Spleen (tissue), 11 donors: Measurements from ENCODE around the gene HMMR. TPM values are rescaled to one million over a fixed set of nuclear protein-coding genes. Genes with fewer than 3 reads are reported as not detected.

Experiments
- DNase-seq: peaks from one replicate; pipeline ENCODE4 v3.0.0-alpha.2; 2020
- H3K27ac ChIP-seq, 8 donors: fragments of 200-600 bp; sonication (generic) in 7 of 8; 1 replicate in 4 of 8; 2 replicates in 4 of 8; pipeline versions ENCODE4 v1.5.0 to v1.8.0; 2016 to 2021; ENCODE audit warnings: inconsistent platforms in 4 of 8, mild to moderate bottlenecking in 4 of 8, moderate library complexity in 1 of 8
- H3K27me3 ChIP-seq, 7 donors: fragments of 200-600 bp; sonication (generic) in 6 of 7; replicated peaks in 1 of 7; 1 replicate in 4 of 7; 2 replicates in 3 of 7; pipeline versions ENCODE4 v1.5.0 to v1.8.0; 2016 to 2021; ENCODE audit warnings: inconsistent platforms in 3 of 7, mild to moderate bottlenecking in 1 of 7
- H3K36me3 ChIP-seq, 6 donors: fragments of 200-600 bp; sonication (generic) in 5 of 6; 1 replicate in 4 of 6; 2 replicates in 2 of 6; pipeline versions ENCODE4 v1.5.0 to v1.8.0; 2016 to 2021; ENCODE audit warnings: inconsistent platforms in 2 of 6
- H3K4me1 ChIP-seq, 6 donors: fragments of 200-600 bp; sonication (generic) in 5 of 6; 1 replicate in 3 of 6; 2 replicates in 3 of 6; pipeline versions ENCODE4 v1.5.0 to v1.8.0; 2016 to 2021; ENCODE audit warnings: inconsistent platforms in 3 of 6
- H3K4me3 ChIP-seq, 8 donors: fragments of 200-600 bp; sonication (generic) in 7 of 8; 1 replicate in 4 of 8; 2 replicates in 4 of 8; pipeline versions ENCODE4 v1.5.0 to v1.8.0; 2016 to 2021; ENCODE audit warnings: inconsistent platforms in 4 of 8, mild to moderate bottlenecking in 4 of 8, moderate library complexity in 2 of 8
- H3K9me3 ChIP-seq, 8 donors: fragments of 200-600 bp; sonication (generic) in 7 of 8; 1 replicate in 4 of 8; 2 replicates in 4 of 8; pipeline versions ENCODE4 v1.5.0 to v1.8.0; 2016 to 2021; ENCODE audit warnings: inconsistent platforms in 4 of 8
- POLR2A ChIP-seq, 3 donors: fragments of 450-650 bp; IDR thresholded peaks; one replicate each; pipeline ENCODE4 v1.5.1; 2017; ENCODE audit warnings: antibody characterized with exemption in 3 of 3, mild to moderate bottlenecking in 1 of 3
- POLR2AphosphoS5 ChIP-seq, 3 donors: sonication (generic); formaldehyde crosslinking; IDR thresholded peaks; one replicate each; pipeline ENCODE4 v1.5.1; 2017; ENCODE audit warnings: antibody characterized with exemption in 3 of 3
- WGBS, 5 donors: extraction: QIAGEN DNeasy Blood & Tissue Kit in 3 of 5; methylation state at CpG; one replicate each; pipeline versions ENCODE4 v1.1.5 to v1.1.7; 2013 to 2018; 5-methylcytosine and 5-hydroxymethylcytosine counted together
- intact Hi-C: fragments of 100-400 bp; cut with DNase I; formaldehyde crosslinking; loops from one replicate; pipeline ENCODE4 v1.15.0; 2023; ENCODE audit warnings: low total_unique reads
- polyA plus RNA-seq, 3 donors: library from polyadenylated mRNA; stranded (reverse); fragments of 200-250 nt; gene quantifications; one replicate each; pipeline ENCODE4 v1.2.1, GENCODE V29; 2013
- total RNA-seq, 7 donors: library from RNA; depleted of rRNA in 3 of 7; stranded (reverse); fragments of >200 nt in 3 of 7; fragmentation: NEBNext Ultra II Directional in 4 of 7; extraction: Animal tissue kit (Norgen Biotek cat#: 25700) in 4 of 7; gene quantifications; one replicate each; pipeline versions ENCODE4 v1.1.0 to v1.2.1, GENCODE V29; 2016 to 2021
- TF ChIP-seq, protein P1 (sequence below), 11 experiments: fragments of 200-600 bp in 7 of 11; fragments of 450-650 bp in 4 of 11; sonication (generic) in 4 of 11; IDR thresholded peaks in 8 of 11; conservative IDR thresholded peaks in 3 of 11; 1 replicate in 7 of 11; 2 replicates in 4 of 11; pipeline versions ENCODE4 v1.4.0 to v1.8.0; 2016 to 2021; ENCODE audit warnings: antibody characterized with exemption in 11 of 11, inconsistent platforms in 4 of 11, mild to moderate bottlenecking in 1 of 11
- donor health status: healthy with polysubstance abuse.
- donor health status: DM: no; HTN: no; CAD: no; lungs with moderate emphysema.
- donor health status: DM: no; HTN: no; CAD: no.
- donor health status: Bipolar disorder and iron deficiency.
- donor health status: healthy.
- donor health status: DM: no; HTN: no; CAD: no.
- donor health status: DM: yes; HTN: yes; CAD: no.

HMMR gene
- total and polyA plus RNA-seq, 10 donors = 0.65 to 10.4 (median 3.3) TPM

DNA sequence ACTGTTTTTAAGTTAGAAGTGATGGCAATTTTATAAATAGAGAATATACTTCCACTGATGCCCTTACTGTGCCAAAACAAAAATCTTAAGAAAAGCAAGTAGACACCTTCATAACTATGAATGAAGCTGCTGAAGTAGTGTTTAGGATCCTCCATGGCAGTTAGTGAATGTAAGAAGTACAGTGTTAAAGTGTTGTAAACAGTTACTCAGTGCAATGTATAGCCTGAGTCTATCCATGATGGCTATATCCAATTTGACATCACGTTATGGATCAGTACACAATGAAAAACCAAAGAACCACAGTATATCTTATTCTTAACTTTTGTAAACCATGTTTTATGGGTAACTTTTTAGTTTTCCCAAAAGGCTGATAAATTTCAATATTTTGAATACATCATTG, 15.9 kb upstream of the HMMR start:
- Histone ChIP-seq H3K27ac (no peak overlapping the region), H3K4me3 (no peak overlapping the region), H3K27me3 (no peaks in the 10 kb centered on the region), H3K9me3 (no peaks in the 10 kb centered on the region), H3K36me3 (peaks cover 3 to 96% (median 63%) of the 10 kb centered on the region in 6 donors), H3K4me1 (peaks cover 0 to 19% (median 12%) of the 10 kb centered on the region in 6 donors)
- WGBS, 5 donors = 89 to 100% (median 96%) methylated on average over 1 of the region's 1 CpG
- no peak for DNase-seq
- intact Hi-C loops = no loop called here
- no peak for TF ChIP-seq POLR2A (IDR thresholded peaks at IDR 0.05)
- TF ChIP-seq POLR2AphosphoS5 (IDR thresholded peaks at IDR 0.05) = no peak
- TF ChIP-seq, protein P1, sequence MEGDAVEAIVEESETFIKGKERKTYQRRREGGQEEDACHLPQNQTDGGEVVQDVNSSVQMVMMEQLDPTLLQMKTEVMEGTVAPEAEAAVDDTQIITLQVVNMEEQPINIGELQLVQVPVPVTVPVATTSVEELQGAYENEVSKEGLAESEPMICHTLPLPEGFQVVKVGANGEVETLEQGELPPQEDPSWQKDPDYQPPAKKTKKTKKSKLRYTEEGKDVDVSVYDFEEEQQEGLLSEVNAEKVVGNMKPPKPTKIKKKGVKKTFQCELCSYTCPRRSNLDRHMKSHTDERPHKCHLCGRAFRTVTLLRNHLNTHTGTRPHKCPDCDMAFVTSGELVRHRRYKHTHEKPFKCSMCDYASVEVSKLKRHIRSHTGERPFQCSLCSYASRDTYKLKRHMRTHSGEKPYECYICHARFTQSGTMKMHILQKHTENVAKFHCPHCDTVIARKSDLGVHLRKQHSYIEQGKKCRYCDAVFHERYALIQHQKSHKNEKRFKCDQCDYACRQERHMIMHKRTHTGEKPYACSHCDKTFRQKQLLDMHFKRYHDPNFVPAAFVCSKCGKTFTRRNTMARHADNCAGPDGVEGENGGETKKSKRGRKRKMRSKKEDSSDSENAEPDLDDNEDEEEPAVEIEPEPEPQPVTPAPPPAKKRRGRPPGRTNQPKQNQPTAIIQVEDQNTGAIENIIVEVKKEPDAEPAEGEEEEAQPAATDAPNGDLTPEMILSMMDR (IDR thresholded peaks at IDR 0.05 in 8 of 11, conservative IDR thresholded peaks at IDR 0.05 in 3 of 11) = no peak

DNA sequence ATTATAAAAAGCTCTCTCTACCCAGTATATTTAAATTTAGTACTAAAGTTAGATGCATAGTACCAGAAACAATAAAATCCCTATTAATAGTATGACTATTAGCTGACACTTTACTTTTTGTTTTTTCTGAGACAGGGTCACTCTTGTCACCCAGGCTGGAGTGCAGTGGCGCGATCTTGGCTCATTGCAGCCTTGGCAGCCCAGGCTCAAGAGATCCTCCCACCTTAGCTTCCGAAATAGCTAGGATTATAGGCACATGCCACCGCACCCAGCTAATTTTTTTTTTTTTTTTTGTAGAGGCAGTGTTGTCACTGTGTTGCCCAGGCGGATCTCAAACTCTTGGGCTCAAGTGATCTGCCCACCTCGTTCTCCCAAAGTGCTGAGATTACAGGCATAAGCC, 15.1 kb upstream of the HMMR start:
- Histone ChIP-seq H3K27me3 (no peaks in the 10 kb centered on the region), H3K9me3 (no peaks in the 10 kb centered on the region), H3K36me3 (peaks cover 3 to 96% (median 63%) of the 10 kb centered on the region in 6 donors), H3K27ac (no peak overlapping the region), H3K4me3 (no peak overlapping the region), H3K4me1 (peaks cover 0 to 11% (median 4%) of the 10 kb centered on the region in 6 donors)
- DNase-seq = no peak
- TF ChIP-seq POLR2A (IDR thresholded peaks at IDR 0.05) (no peak), POLR2AphosphoS5 (IDR thresholded peaks at IDR 0.05) (no peak)
- TF ChIP-seq, protein P1 (IDR thresholded peaks at IDR 0.05 in 8 of 11, conservative IDR thresholded peaks at IDR 0.05 in 3 of 11) = no peak
- intact Hi-C loops = no loop called here
- 95 to 98% (median 96%) methylated on average over 6 of the region's 6 CpGs for WGBS, 5 donors

DNA sequence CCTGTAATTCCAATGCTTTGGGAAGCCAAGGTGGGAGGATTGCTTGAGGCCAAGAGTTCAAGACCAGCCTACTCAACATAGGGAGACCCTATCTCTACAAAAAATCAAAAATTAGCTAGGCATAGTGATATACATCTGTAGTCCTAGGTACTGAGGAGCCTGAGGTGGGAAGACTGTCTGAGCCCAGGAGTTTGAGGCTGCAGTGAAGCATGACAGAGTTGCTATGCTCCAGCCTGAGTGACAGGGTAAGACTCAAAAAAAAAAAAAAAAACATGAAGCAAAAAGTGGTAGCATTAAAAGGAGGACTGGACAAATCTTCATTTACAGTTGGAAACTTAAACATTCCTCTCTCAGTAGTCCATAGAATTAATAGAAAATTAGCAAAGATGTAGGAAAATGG, 13.2 kb upstream of the HMMR start:
- Histone ChIP-seq H3K27me3 (no peaks in the 10 kb centered on the region), H3K36me3 (peaks cover 3 to 97% (median 54%) of the 10 kb centered on the region in 6 donors), H3K4me3 (no peak overlapping the region), H3K27ac (no peak overlapping the region), H3K4me1 (no peaks in the 10 kb centered on the region), H3K9me3 (no peaks in the 10 kb centered on the region)
- TF ChIP-seq, protein P1 (IDR thresholded peaks at IDR 0.05 in 8 of 11, conservative IDR thresholded peaks at IDR 0.05 in 3 of 11) = no peak
- no peak for TF ChIP-seq POLR2A (IDR thresholded peaks at IDR 0.05)
- TF ChIP-seq POLR2AphosphoS5 (IDR thresholded peaks at IDR 0.05) = no peak
- no peak for DNase-seq
- intact Hi-C loops = no loop called here

DNA sequence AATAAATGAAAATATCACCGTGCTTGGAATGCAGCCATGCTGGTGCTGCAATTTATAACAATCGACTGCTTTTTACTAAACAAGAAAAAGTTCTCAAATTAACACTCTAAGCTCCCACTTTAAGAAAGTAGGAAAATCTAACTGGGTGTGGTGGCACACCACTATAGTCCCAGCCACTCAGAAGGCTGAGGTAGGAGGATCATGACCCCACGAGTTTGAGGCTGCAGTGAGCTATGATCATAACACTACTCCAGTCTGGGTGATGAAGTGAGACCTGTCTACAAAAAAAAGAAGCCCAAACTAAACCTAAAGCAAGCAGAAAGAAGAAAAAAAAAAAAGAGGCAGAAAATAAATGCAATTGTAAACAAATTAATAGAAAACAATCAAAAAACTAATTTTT, 12.6 kb upstream of the HMMR start:
- no peaks in the 10 kb centered on the region for H3K27me3 ChIP-seq
- 92 to 97% (median 94%) methylated on average over 3 of the region's 3 CpGs for WGBS, 5 donors
- H3K9me3 ChIP-seq = no peaks in the 10 kb centered on the region
- H3K36me3 ChIP-seq = peaks cover 3 to 97% (median 51%) of the 10 kb centered on the region in 6 donors
- TF ChIP-seq, protein P1 (IDR thresholded peaks at IDR 0.05 in 8 of 11, conservative IDR thresholded peaks at IDR 0.05 in 3 of 11) = no peak
- TF ChIP-seq POLR2AphosphoS5 (IDR thresholded peaks at IDR 0.05) (no peak), POLR2A (IDR thresholded peaks at IDR 0.05) (no peak)
- no peak overlapping the region for H3K4me3 ChIP-seq
- DNase-seq = no peak
- no peaks in the 10 kb centered on the region for H3K4me1 ChIP-seq
- H3K27ac ChIP-seq = no peak overlapping the region
- intact Hi-C loops = no loop called here
